ENCODE measurements around the gene RABEPK.

Gene RABEPK

DNA sequence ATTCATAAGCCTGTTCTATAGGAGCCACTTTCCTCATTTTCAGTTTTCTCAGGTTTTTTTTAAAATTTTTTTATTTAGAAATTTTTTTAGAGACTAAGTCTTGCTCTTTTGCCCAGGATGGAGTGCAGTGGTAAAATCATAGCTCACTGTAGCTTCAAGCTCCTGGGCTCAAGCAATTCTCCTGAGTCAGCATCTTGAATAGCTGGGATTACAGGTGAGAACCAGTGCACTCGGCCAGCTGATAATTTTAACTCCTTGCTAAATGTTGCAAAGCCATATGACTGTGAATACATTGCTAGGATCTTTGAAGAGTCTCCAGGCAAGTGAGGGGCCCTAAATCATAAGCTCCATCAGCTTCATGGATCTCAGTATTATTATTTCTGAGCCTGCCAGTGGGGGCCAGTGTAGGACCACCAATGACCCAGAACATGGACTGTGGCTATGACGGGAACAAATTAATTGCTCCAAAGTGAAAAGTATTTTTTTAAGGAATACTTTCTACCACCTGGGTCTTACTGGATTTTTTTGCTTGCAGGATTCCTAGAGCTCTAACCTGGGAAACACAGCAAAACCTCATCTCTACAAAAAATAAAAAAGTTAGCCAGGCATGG lies 55.5 kb downstream of the RABEPK start:
- peak; percentile 17 for DNase-seq

DNA sequence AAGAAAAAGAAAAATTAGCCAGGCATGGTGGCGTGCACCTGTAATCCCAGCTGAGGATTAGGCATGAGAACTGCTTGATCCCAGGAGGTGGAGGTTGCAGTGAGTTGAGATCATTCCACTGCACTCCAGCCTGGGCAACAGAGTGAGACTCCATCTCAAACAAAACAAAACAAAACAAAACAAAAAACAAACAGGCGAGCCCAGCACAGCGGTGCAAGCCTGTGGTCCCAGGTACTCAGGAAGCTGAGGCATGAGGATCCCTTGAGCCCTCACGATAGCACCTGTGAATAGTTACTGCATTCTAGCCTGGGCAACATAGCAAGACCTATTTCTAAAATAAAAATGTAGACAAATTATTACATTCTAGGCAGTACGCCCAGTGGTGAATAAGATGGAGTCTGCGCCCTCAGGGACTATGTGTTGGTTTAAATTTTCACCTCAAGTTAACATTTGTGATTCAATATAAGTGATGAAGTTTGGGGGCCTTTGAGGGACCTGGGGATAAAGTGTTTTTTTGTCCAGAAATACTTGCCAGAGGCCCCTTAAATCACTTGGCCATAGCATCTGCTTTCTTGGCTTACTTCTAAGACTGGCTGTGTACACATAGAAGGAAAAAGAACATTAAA lies 57.9 kb downstream of the RABEPK start:
- DNase-seq, result no peak

DNA sequence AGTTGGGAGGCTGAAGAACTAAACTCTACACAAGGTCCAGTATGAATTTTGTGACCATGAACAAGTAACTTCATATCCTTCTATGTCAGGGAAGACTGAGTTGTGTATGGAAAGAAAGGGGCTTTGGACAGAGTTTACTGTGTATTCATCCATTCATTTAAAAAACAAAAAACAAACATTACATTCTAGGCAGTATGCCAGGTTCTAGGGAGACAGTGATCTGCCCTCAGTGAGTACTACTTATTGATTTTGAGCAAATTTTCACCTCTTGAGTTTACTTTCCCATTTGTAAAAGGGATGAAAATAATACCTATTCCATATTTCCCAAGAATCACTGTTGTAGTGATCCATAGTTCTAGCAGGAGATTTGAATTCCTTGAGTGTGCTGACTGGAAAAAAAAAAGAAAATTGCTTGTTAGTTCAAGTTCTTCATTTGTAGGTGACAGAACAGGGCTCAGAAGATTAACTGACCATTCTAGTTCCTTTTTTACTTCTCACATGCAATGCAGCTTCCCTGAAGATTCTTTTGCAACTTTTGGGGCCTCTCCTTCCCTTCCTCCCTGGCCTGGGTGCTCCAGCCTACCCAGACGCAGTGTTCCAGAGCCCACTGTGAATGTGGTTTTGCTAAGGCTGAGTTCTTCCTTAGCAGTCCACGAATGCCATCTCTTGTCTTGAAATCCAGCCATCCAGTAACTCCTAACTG lies 58.6 kb downstream of the RABEPK start:
- no peak for DNase-seq

DNA sequence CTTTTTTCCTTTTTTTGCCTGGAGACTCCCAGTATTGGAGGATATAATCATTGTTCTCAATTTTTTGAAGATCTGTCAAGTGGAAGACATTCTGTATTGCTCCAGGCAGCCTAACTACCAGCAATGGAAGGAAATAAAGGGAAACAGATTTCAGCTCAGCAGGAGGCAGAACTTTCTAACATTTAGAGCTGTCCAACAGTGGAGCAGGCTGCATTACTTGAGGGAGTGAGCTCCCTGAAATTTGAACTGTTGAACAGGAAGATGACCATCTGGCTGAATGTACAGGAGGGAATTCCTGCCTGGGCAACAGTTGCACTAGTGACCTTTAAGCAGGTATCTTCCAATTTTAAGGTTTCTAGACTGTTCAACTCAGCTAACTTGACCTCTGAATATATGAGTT lies 60.2 kb downstream of the RABEPK start:
- DNase-seq, result no peak

DNA sequence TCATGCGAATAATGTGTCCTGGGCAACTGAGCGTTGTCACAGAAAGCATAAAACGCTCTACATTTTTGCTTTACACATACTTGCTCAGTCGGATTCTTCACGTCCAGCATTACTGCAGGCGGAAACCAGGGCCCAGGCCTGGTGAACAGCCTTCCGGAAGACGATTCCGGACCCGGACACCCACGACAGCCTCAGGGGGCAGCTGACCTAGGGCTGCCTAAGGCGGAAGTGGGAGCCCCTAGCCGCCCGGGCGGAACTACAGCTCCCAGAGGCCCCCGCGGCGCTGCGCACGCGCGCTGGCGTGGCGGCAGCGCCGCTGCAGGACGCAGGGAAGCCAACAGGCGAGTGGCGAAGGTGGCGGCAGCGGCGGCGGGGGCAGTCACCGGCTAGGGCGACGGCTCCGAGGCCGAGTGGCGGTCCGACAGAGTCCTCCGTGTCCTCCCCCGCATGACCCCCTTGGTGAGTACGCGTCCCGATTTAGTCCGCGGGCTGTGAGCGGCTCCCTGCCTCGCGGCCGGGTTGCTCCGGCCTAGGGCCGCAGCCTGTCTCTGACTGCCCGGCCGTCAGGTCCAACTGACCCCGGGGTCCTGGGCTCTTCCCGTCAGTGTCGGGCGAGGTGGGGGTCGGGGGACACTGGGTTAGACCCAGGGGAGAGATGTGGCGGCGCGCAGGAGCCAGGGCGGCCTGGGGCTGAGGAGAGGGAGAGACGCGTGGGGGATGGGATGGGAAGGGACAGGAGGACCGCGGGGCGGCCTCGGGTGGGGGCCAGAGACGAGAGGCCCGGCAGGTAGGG lies 61.4 kb downstream of the RABEPK start, which contains the start of gene GAPVD1:
GAPVD1 (plus strand) TSS at position 326 of the 793 bp plus-strand sequence. CDS start 37,096 bp downstream, outside the sequence.
- DNase-seq, result peak; percentile 89

DNA sequence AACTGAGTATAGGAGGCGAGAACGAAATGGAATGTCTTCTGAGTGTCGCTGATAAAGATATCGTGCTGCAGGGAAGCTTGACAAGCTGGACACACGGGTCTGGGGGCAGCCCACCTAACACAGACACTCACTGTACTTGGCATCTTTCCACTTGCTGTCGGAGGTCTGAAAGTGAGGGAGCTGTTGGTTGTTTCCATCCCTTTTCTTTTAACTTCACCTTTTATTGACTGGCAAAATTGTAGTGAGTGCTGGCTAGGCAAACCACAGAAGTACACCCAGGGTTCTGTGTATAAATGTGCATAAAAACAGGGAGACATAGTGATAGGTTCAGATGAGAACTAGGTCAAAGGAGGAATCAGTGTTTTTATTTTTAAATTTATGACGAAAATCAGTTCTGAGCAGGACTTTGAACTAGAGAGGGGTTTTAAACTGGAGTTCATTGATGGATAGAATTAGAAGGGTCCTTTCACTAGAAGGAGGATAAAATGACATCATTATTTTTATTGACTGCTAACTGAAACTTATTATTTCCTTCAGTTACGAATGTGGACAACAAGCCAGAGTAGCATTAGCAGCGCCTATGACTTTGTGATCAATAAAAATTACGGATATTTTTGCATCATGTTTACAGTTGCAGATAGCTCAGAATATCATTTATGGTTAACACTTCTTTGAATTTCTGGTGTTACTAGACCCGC lies 62.1 kb downstream of the RABEPK start:
- no peak for DNase-seq

DNA sequence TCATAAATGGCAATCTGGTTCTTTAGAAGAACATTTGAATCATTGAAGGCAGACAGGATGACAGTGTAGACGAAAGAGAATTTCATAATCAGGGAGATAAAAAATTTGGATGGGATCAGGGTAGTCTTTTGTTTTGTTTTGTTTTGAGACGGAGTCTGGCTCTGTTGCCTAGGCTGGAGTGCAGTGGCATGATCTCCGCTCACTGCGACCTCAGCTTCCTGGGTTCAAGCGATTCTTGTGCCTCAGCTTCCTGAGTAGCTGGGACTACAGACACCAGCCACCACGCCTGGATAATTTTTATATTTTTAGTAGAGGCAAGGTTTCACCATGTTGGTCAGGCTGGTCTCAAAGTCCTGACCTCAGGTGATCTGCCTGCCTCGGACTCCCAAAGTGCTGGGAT lies 63.7 kb downstream of the RABEPK start:
- peak; percentile 40 for DNase-seq

DNA sequence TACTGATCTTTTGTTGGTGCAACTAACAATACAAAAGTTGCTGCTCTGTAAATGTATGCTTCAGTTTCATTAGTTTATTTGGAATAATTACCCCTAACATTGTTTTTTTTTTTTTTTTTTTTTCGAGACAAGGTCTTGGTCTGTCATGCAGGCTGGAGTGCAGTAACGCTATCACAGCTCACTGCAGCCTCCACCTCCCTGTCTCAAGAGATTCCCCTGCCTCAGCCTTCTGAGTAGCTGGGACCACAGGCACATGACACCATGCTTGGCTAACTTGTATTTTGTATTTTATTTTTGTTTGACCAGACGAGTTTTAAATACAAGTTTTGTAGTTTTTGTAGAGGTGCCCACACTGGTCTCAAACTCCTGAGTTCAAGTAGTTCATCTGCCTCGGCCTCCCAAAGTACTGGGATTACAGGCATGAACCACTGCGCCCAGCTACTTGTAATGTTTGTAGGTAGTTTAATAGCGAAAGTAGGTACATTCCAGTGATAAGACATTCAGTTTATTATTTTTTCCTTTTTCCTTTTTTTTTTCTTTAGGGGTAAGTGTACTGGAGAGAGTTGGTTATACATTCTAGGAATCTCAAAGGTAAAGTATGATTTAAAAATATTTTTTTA lies 68.2 kb downstream of the RABEPK start:
- no peak for DNase-seq

DNA sequence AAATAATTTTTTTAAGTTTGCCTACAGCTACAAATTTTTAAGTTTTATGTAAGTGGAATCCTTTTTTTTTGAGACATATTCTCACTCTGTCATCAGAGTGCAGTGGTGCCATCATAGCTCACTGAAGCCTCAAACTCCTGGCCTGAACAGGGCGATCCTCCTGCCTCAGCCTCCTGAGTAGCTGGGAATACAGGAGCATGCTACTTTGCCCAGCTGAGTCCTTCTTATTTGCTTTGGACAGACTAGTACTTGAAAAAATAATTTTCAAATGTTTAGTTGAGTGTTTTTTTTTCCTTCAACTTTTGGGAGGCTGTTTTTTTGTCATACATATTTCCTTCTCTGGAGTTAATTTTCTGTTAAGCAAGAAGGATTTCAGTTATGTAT lies 68.7 kb downstream of the RABEPK start:
- no peak for DNase-seq

DNA sequence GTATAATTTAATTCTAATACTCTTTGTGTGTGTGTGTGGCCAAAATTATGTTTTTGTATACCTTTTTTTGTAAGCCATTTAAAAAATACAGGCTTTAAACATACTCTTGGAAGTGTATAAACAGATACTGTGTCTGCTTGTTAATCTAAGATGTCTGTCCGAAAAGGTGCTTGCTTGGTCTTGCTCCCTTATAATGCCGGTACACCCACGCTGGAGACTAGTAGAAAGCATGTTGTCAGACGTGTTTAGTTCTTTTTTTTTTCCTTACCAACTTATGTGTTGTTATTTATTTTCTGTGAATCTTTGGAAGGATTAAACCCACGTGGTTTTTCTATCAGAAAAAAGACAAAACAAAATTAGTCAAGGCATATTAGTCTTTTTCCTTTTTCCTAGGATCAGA lies 70.7 kb downstream of the RABEPK start:
- no peak for DNase-seq

DNA sequence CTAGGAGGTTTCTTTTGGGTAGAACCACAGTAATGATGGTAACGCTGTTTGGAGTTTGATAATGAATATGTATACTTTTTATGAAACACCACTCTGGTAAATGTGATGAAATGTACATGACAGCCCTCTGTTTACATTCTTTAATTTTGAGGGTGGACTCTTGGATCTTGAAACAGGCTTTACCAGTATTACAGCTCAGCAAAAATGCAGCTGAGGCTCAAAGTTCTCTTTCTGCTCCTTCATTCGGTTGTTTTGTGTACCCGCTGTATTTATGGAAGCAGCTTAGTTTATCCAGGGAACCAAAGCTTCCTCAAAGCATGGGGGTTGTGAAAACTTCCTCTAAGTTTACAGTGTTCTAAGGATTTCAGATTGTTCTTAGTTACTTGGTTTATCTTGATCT lies 72.4 kb downstream of the RABEPK start:
- DNase-seq, result no peak

DNA sequence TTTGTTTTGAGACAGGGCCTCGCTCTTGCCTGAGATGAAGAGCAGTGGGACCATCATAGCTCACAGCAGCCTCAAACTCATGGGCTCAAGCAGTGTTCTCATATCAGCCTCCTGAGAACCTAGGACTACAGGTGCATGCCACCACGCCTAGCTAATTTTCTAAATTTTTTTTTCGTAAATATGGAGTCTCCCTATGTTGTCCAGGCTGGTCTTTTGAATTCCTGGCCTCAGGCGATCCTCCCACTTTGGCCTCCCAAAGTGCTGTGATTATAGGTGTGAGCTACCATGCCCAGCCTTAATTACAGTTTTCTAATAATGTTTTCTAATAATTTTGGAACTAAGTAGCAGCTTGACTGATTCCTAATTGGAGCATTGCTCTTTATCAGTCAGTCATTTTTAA lies 76.4 kb downstream of the RABEPK start:
- DNase-seq, result no peak

DNA sequence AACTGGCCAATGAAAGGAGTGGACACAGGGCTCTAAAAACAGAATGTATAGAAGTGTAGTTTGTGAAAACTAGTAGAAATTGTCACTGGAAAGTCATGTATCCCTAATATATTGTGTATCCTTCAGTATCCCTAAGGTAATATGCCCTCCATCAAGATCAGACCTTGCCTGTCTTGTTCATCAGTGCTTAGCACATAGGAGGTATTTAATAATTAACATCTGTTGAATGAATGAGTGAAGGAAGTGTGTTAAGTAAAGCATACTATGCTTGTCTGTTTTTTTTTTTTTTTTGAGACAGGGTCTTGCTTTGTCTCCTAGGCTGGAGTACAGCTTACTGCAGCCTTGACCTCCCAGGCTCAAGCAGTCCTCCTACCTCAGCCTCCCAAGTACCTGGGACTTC lies 77.1 kb downstream of the RABEPK start:
- DNase-seq, result no peak

DNA sequence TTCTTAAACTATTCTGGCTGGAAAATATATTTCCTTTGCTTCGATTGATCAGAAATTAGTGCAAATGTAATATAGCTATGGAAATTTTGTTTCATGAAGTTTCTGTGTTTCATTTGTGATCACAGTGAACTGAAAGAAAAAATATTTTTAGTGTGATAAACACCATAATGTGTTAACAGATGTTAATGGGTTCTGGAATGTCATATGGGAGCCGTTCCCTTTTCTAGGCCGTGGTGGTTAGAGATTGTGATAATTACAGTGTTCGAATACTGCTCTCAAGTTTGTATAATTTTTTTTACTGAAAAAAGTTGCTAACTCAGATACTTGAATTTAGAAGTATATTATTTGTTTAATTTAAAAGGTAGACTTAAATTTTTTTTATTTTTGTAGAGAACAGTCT lies 80.6 kb downstream of the RABEPK start:
- DNase-seq, result no peak

Data from CD4-positive, alpha-beta T cell treated with Interleukin-17A for 4 hours (primary cell).